Duodenal mucosa (tissue), 2 donors: Measurements from ENCODE around the gene RALGPS1.

Source experiments
- H3K27ac ChIP-seq: one replicate; pipeline ENCODE4 v1.7.0; 2013; ENCODE audit warnings: low read depth, low read length
- H3K27me3 ChIP-seq, 2 donors: one replicate each; pipeline ENCODE4 v1.7.0; 2013; ENCODE audit warnings: low read length in 2 of 2, control low read depth in 1 of 2; ENCODE audit not compliant: insufficient read depth in 2 of 2, control insufficient read depth in 1 of 2
- H3K36me3 ChIP-seq, 2 donors: one replicate each; pipeline ENCODE4 v1.7.0; 2013; ENCODE audit warnings: low read length in 2 of 2, control low read depth in 1 of 2; ENCODE audit not compliant: insufficient read depth in 2 of 2, control insufficient read depth in 1 of 2
- H3K4me1 ChIP-seq, 2 donors: one replicate each; pipeline ENCODE4 v1.7.0; 2013; ENCODE audit warnings: low read length in 2 of 2, control low read depth in 1 of 2; ENCODE audit not compliant: insufficient read depth in 2 of 2, control insufficient read depth in 1 of 2
- H3K4me3 ChIP-seq, 2 donors: one replicate each; pipeline ENCODE4 v1.7.0; 2013; ENCODE audit warnings: low read length in 2 of 2, low read depth in 1 of 2
- H3K9ac ChIP-seq, 2 donors: one replicate each; pipeline ENCODE4 v1.7.0; 2013; ENCODE audit warnings: low read length in 2 of 2, low read depth in 1 of 2
- H3K9me3 ChIP-seq, 2 donors: one replicate each; pipeline ENCODE4 v1.7.0; 2013; ENCODE audit warnings: low read length in 2 of 2, control low read depth in 1 of 2; ENCODE audit not compliant: control insufficient read depth in 1 of 2

RALGPS1 gene

GRCh38 chr9:126965541-126966428 is 51.2 kb downstream of the RALGPS1 start:
- H3K27ac ChIP-seq: no peak overlapping the region
- no peak overlapping the region for H3K9ac ChIP-seq
- no peak overlapping the region for H3K4me3 ChIP-seq
- no peaks in the 10 kb centered on the region for H3K9me3 ChIP-seq
- H3K27me3 ChIP-seq: no peaks in the 10 kb centered on the region
- peaks cover 4 to 50% of the 10 kb centered on the region in 2 donors for H3K36me3 ChIP-seq
- H3K4me1 ChIP-seq: no peaks in the 10 kb centered on the region

- H3K27me3 ChIP-seq: no peaks in the 10 kb centered on the region
Observed at GRCh38 chr9:126971261-126971660, 56.7 kb downstream of the RALGPS1 start.

DNA sequence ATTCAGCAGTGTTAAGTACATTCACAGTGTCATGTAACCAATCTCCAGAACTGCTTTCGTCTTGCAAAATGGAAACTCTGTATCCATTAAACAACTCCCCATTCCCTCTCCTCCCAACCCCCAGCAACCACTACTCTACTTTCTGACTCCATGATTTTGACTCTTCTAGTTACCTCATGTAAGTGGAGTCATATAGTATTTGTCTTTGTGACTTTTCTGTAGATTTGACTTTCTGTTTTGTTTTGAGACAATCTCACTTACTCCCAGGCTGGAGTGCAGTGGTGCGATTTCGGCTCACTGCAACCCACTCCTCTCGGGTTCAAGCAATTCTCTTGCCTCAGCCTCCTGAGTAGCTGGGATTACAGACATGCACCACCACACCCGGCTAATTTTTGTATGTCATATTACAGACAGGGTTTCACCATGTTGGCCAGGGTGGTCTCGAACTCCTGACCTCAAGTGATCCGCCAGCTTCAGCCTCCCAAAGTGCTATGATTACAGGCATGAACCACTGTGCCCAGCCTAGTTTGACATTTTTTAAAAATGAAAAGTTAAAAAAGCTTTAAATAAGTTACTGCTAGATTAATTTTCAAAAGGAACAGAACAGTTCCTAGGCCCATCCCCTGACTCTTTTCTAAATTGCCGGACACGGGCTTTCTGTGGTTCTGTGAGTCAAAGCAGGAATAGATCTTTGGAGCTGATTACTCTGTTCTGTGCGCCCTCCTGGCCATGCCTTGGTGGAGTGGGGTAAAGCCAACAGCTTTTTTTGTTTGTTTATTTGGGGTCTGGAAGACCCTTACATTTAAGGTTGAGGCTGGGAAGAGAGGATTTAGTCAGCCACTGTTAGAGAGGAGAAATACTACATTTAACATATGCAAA is 59.3 kb downstream of the RALGPS1 start:
- Histone ChIP-seq H3K9ac (no peak overlapping the region), H3K36me3 (peaks cover 10 to 43% of the 10 kb centered on the region in 2 donors), H3K27me3 (no peaks in the 10 kb centered on the region), H3K27ac (no peak overlapping the region), H3K4me1 (no peaks in the 10 kb centered on the region), H3K9me3 (no peaks in the 10 kb centered on the region), H3K4me3 (no peak overlapping the region)

More at GRCh38 chr9:126971261-126971660, 56.7 kb downstream of the RALGPS1 start:
- Histone ChIP-seq H3K36me3 (peaks cover 6 to 35% of the 10 kb centered on the region in 2 donors), H3K4me3 (no peak overlapping the region), H3K9ac (no peak overlapping the region), H3K4me1 (no peaks in the 10 kb centered on the region), H3K9me3 (no peaks in the 10 kb centered on the region), H3K27ac (no peak overlapping the region)

- Histone ChIP-seq H3K27me3 (no peaks in the 10 kb centered on the region), H3K36me3 (peaks cover 10 to 44% of the 10 kb centered on the region in 2 donors), H3K9me3 (no peaks in the 10 kb centered on the region), H3K27ac (no peak overlapping the region), H3K9ac (no peak overlapping the region), H3K4me3 (no peak overlapping the region), H3K4me1 (no peaks in the 10 kb centered on the region)
Observed at GRCh38 chr9:126974594-126974993, 60.0 kb downstream of the RALGPS1 start.

- H3K27me3 ChIP-seq: no peaks in the 10 kb centered on the region
- H3K36me3 ChIP-seq: peaks cover 11 to 37% of the 10 kb centered on the region in 2 donors
- no peak overlapping the region for H3K27ac ChIP-seq
- no peaks in the 10 kb centered on the region for H3K9me3 ChIP-seq
- no peak overlapping the region for H3K9ac ChIP-seq
- no peak overlapping the region for H3K4me3 ChIP-seq
- H3K4me1 ChIP-seq: no peaks in the 10 kb centered on the region
Observed at GRCh38 chr9:126975327-126976220, 61.0 kb downstream of the RALGPS1 start.

- Histone ChIP-seq H3K9ac (no peak overlapping the region), H3K4me1 (peaks cover 0 to 2% of the 10 kb centered on the region in 2 donors), H3K4me3 (no peak overlapping the region), H3K27me3 (no peaks in the 10 kb centered on the region), H3K9me3 (peaks cover 0 to 4% of the 10 kb centered on the region in 2 donors), H3K27ac (no peak overlapping the region), H3K36me3 (peaks cover 14 to 27% of the 10 kb centered on the region in 2 donors)
Observed at GRCh38 chr9:126979461-126979860, 64.9 kb downstream of the RALGPS1 start.

- H3K36me3 ChIP-seq: peaks cover 14 to 27% of the 10 kb centered on the region in 2 donors
- no peak overlapping the region for H3K9ac ChIP-seq
- H3K4me1 ChIP-seq: peaks cover 0 to 10% of the 10 kb centered on the region in 2 donors
- peaks cover 0 to 4% of the 10 kb centered on the region in 2 donors for H3K9me3 ChIP-seq
- no peak overlapping the region for H3K4me3 ChIP-seq
- no peak overlapping the region for H3K27ac ChIP-seq
- no peaks in the 10 kb centered on the region for H3K27me3 ChIP-seq
Observed at GRCh38 chr9:126980231-126980630, 65.6 kb downstream of the RALGPS1 start.

DNA sequence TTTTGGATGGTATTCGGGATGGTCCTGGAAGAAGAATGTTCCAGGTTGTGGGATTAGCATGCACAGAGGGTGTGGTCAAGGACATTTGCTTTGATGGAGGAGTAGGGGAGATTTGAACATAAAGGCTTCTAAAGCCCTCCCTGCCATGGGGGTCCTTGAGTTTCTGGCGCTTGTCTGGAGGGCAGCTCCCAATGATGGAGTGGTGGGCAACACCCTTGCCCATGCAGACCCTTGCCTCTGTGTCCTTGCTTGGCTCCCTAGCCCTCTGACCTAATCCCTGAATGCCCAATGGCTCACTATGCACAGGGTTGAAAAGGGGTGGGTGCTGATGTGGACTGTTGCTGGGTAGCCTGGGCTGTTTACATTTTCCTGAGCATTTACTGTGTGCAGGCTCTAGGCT is 66.6 kb downstream of the RALGPS1 start:
- Histone ChIP-seq H3K27me3 (no peaks in the 10 kb centered on the region), H3K4me1 (peaks cover 8 to 18% of the 10 kb centered on the region in 2 donors), H3K4me3 (no peak overlapping the region), H3K27ac (no peak overlapping the region), H3K9me3 (peaks cover 0 to 4% of the 10 kb centered on the region in 2 donors), H3K9ac (no peak overlapping the region), H3K36me3 (peaks cover 14 to 21% of the 10 kb centered on the region in 2 donors)

- H3K27ac ChIP-seq: no peak overlapping the region
- H3K9ac ChIP-seq: no peak overlapping the region
Observed at GRCh38 chr9:126982215-126983002, 67.8 kb downstream of the RALGPS1 start.

More at GRCh38 chr9:126982215-126983002, 67.8 kb downstream of the RALGPS1 start:
- H3K4me1 ChIP-seq: peaks cover 20 to 29% of the 10 kb centered on the region in 2 donors
- H3K27me3 ChIP-seq: no peaks in the 10 kb centered on the region
- peaks cover 14 to 15% of the 10 kb centered on the region in 2 donors for H3K36me3 ChIP-seq
- no peak overlapping the region for H3K4me3 ChIP-seq
- H3K9me3 ChIP-seq: peaks cover 0 to 4% of the 10 kb centered on the region in 2 donors
